Right cardiac atrium (tissue), 5 donors: ENCODE data around the gene CHCHD5. TPM values are rescaled to one million over a fixed set of nuclear protein-coding genes. Genes with fewer than 3 reads are reported as not detected.

Source experiments
- ATAC-seq, 2 donors: fragments of 200-7000 bp; cut with Tn5 transposase; one replicate each; pipeline versions ENCODE4 v1.8.0 to v1.9.1; 2020; ENCODE audit warnings: moderate library complexity in 2 of 2, mild to moderate bottlenecking in 1 of 2
- DNase-seq, 3 donors: peaks; one replicate each; pipeline ENCODE4 v3.0.0-alpha.2; 2020
- H3K27ac ChIP-seq: one replicate; pipeline ENCODE4 v1.5.1; 2013; ENCODE audit warnings: mild to moderate bottlenecking, low read length, control low read depth, moderate library complexity
- H3K27me3 ChIP-seq: one replicate; pipeline ENCODE4 v1.6.1; 2013; ENCODE audit not compliant: control insufficient read depth, insufficient read depth
- H3K4me1 ChIP-seq: one replicate; pipeline ENCODE4 v1.6.1; 2013; ENCODE audit warnings: low read length; ENCODE audit not compliant: control insufficient read depth, insufficient read depth
- H3K4me3 ChIP-seq: one replicate; pipeline ENCODE4 v1.5.1; 2013; ENCODE audit warnings: low read length, control low read depth
- H3K9me3 ChIP-seq: one replicate; pipeline ENCODE4 v1.6.1; 2013; ENCODE audit warnings: low read length; ENCODE audit not compliant: control insufficient read depth
- WGBS: extraction: QIAGEN DNeasy Blood & Tissue Kit; methylation state at CpG from one replicate; pipeline ENCODE4 v1.1.7; 2013; 5-methylcytosine and 5-hydroxymethylcytosine counted together
- intact Hi-C, 4 donors: fragments of 100-400 bp; cut with DNase I; formaldehyde crosslinking; loops; one replicate each; pipeline versions ENCODE4 v1.11.0 to v1.14.0; 2022 to 2023
- polyA plus RNA-seq: library from polyadenylated mRNA; stranded (reverse); fragments of 200-250 nt; gene quantifications from one replicate; pipeline ENCODE4 v1.2.3, GENCODE V29; 2013
- total RNA-seq, 4 donors: library from RNA; stranded (reverse); fragmentation: NEBNext Ultra II Directional; extraction: Animal tissue kit (Norgen Biotek cat#: 25700); gene quantifications; one replicate each; pipeline ENCODE4 v1.2.1, GENCODE V29; 2021
- donor health status: healthy with polysubstance abuse.
- donor health status: DM: no; HTN: yes; CAD: no.
- donor health status: DM: no; HTN: no; CAD: no.
- donor health status: DM: no; HTN: yes; CAD: no; lungs with severe emphysema.
- donor health status: DM: yes; HTN: yes; CAD: no.

Gene CHCHD5
- total and polyA plus RNA-seq, 5 donors = 26.5 to 37.2 (median 30.7) TPM

DNA sequence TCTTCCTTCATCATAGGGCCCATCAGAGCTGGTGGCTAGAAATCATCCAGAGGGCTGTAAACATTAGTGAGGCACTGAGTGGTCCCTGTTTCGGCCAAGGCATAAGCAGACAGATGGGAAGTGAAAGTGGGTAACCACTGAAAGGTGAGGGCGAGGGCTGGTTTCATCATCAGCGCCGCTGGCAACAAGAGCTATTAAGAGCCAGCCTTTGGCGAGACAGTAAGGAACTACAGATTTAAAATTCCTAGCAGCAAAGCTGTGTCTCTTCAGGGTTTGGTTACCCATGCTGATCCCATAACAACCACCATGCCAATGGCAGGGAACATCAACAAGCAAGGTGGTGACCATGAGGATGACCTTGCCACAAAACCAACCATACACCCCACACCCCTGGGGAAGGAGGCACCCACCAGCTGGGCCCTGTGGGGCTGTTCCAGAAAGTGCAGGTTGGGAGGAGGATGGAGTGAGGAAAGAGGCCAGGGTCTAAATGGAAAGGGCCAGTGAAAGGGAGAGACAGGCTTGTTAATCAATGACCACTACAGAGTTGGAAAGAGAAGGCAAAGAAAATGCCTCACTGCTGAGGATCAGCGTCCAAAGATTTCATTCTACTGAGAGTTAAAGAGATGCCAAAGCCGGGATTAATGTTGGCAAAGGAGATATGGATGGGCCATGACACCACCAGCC, 52.3 kb downstream of the CHCHD5 start:
- 89% methylated on average over 7 of the region's 7 CpGs for WGBS
- Histone ChIP-seq H3K4me1 (peaks cover 7% of the 10 kb centered on the region), H3K9me3 (no peaks in the 10 kb centered on the region), H3K27me3 (no peaks in the 10 kb centered on the region), H3K4me3 (no peak overlapping the region), H3K27ac (no peak overlapping the region)
- DNase-seq = no peak
- intact Hi-C loops = no loop called here
- no peak for ATAC-seq

- Histone ChIP-seq H3K9me3 (no peaks in the 10 kb centered on the region), H3K27me3 (no peaks in the 10 kb centered on the region), H3K4me1 (peaks cover 5% of the 10 kb centered on the region), H3K27ac (no peak overlapping the region), H3K4me3 (no peak overlapping the region)
- intact Hi-C loops = no loop called here
- no peak for DNase-seq
- 94% methylated on average over 4 of the region's 4 CpGs for WGBS
- no peak for ATAC-seq
Observed at GRCh38 chr2:112637289-112637660, 52.9 kb downstream of the CHCHD5 start.

Other genes starting within 250 kb of the CHCHD5 start
- 10 to 100 TPM in 2 of 4 donors, 1 to 10 TPM in 2; 9.7 to 19.0 (median 11.7) TPM for gene RGPD8, start 151.0 kb upstream of the CHCHD5 start, total RNA-seq
- 2.2 TPM for gene RGPD8, start 151.0 kb upstream of the CHCHD5 start, polyA plus RNA-seq
- 10 to 100 TPM; 35.3 to 41.9 (median 39.2) TPM for gene TTL, start 102.5 kb upstream of the CHCHD5 start, total RNA-seq
- 12.5 TPM for gene TTL, start 102.5 kb upstream of the CHCHD5 start, polyA plus RNA-seq
- 10 to 100 TPM in 3 of 4 donors, 1 to 10 TPM in 1; 9.9 to 13.8 (median 10.7) TPM for gene POLR1B, start 42.1 kb upstream of the CHCHD5 start, total RNA-seq
- gene POLR1B, start 42.1 kb upstream of the CHCHD5 start, polyA plus RNA-seq = 3.1 TPM
- 10 to 100 TPM; 14.2 to 24.2 (median 15.6) TPM for gene SLC20A1, start 61.3 kb downstream of the CHCHD5 start, total RNA-seq
- 8.6 TPM for gene SLC20A1, start 61.3 kb downstream of the CHCHD5 start, polyA plus RNA-seq
- not detected for gene NT5DC4, start 136.4 kb downstream of the CHCHD5 start, total RNA-seq
- not detected for gene NT5DC4, start 136.4 kb downstream of the CHCHD5 start, polyA plus RNA-seq
- gene CKAP2L, start 180.0 kb downstream of the CHCHD5 start, total RNA-seq = under 1 TPM in 2 of 4 donors, not detected in 2; 0.26 to 0.46 TPM
- gene CKAP2L, start 180.0 kb downstream of the CHCHD5 start, polyA plus RNA-seq = not detected
- gene IL1A, start 199.9 kb downstream of the CHCHD5 start, total RNA-seq = not detected
- gene IL1A, start 199.9 kb downstream of the CHCHD5 start, polyA plus RNA-seq = not detected